Bronchial epithelial cell (primary cell): ENCODE data around the gene NPVF. TPM values are rescaled to one million over a fixed set of nuclear protein-coding genes. Genes with fewer than 3 reads are reported as not detected.

Source experiments
- DNase-seq: peaks from one replicate; pipeline ENCODE4 v3.0.0-alpha.2; 2010; ENCODE audit warnings: low read depth
- FAIRE-seq: peaks from 2 replicates; lab custom pipeline; 2011; peaks lifted over from hg19 to GRCh38; lab: Jason Lieb, UNC
- H3K27me3 ChIP-seq: 2 replicates; pipeline ENCODE4 v1.5.1; 2011; ENCODE audit warnings: low read length; ENCODE audit not compliant: control insufficient read depth, insufficient read depth
- H3K36me3 ChIP-seq: 2 replicates; pipeline ENCODE4 v1.5.1; 2011; ENCODE audit warnings: low read length; ENCODE audit not compliant: control insufficient read depth, insufficient read depth
- H3K4me3 ChIP-seq: 2 replicates; pipeline ENCODE4 v1.5.1; 2011; ENCODE audit warnings: mild to moderate bottlenecking, low read depth, low read length, control low read depth
- total RNA-seq: library from RNA; depleted of rRNA; stranded (reverse); fragments of >200 nt; gene quantifications from 2 replicates; pipeline ENCODE4 v1.2.1, GENCODE V29; 2014
- TF ChIP-seq, protein P1 (sequence below): IDR thresholded peaks from 2 replicates; pipeline ENCODE4 v1.5.1; 2011; ENCODE audit warnings: mild to moderate bottlenecking, moderate library complexity, low read length, control low read depth, inconsistent platforms; ENCODE audit not compliant: insufficient read depth, severe bottlenecking

Gene NPVF, protein sequence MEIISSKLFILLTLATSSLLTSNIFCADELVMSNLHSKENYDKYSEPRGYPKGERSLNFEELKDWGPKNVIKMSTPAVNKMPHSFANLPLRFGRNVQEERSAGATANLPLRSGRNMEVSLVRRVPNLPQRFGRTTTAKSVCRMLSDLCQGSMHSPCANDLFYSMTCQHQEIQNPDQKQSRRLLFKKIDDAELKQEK
- not detected in 2 replicates for total RNA-seq

DNA sequence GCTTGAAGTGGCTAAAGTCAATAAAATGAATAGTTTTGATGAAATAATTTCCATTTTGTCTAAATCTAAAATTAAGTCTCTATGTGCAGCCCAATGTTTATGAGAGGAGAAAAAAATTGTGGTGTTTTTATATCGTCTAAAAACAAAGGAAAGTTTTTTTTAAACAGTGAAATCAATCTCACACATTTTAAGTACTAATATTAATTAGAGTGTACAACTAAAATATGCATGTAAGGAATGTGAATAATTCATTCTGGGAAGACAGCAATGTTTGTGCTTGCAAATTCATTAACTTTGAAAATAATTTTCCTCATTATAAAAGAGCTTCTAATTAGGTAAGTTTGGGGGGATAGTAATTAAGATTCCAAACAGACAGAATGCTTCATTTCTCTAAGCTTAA lies at the start of gene NPVF:
Gene NPVF (minus strand): TSS at position 101 of the 400 bp plus-strand sequence. CDS start 47 bp downstream, at position 54.
- H3K36me3 ChIP-seq, result no peaks in the 10 kb centered on the region
- FAIRE-seq, result no peak
- H3K27me3 ChIP-seq, result no peaks in the 10 kb centered on the region
- TF ChIP-seq, protein P1, sequence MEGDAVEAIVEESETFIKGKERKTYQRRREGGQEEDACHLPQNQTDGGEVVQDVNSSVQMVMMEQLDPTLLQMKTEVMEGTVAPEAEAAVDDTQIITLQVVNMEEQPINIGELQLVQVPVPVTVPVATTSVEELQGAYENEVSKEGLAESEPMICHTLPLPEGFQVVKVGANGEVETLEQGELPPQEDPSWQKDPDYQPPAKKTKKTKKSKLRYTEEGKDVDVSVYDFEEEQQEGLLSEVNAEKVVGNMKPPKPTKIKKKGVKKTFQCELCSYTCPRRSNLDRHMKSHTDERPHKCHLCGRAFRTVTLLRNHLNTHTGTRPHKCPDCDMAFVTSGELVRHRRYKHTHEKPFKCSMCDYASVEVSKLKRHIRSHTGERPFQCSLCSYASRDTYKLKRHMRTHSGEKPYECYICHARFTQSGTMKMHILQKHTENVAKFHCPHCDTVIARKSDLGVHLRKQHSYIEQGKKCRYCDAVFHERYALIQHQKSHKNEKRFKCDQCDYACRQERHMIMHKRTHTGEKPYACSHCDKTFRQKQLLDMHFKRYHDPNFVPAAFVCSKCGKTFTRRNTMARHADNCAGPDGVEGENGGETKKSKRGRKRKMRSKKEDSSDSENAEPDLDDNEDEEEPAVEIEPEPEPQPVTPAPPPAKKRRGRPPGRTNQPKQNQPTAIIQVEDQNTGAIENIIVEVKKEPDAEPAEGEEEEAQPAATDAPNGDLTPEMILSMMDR, result no peak
- H3K4me3 ChIP-seq, result no peak within 1 kb of the TSS
- DNase-seq, result no peak

DNA sequence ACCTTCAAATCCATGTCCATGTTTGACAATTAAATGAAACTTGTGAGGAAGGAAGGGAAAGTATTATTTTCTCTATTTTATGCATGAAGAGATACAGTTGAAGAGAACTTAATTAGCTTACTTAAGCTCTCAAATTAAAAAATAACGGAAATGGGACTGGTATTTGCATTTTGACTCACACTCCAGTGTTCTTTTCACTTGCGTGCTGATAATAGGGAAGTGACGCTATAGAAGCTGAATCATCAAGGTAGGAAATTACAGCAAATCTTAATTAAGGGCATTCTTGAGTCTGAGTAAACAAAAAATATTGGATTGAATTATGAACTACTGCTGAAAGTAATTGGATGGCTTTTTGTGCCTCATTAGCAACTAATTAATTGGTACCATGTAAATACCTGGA lies 44.0 kb upstream of the NPVF start:
- DNase-seq (peak; percentile 67), FAIRE-seq (no peak)
- no peaks in the 10 kb centered on the region for H3K36me3 ChIP-seq
- no peak overlapping the region for H3K4me3 ChIP-seq
- TF ChIP-seq, protein P1, result no peak
- H3K27me3 ChIP-seq, result no peaks in the 10 kb centered on the region

DNA sequence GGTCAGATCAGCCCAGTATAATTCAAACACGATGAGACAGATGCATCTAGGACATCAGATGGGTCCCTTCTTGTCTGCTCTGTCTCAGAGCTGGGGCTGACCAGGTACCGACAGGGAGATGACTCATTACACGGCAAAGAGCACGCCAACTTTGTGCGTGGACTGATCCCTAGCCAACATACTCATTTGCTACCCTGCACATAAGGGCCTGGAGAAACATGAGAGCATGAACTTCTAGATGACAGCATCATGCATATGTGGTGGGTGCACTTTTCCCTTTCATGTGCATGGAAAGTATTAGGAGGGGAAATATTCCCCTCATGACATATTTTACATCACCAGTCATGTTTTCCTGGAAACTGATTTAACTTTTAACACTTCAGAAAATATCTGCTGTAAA lies 35.1 kb upstream of the NPVF start:
- no peak overlapping the region for H3K4me3 ChIP-seq
- H3K36me3 ChIP-seq, result no peaks in the 10 kb centered on the region
- no peaks in the 10 kb centered on the region for H3K27me3 ChIP-seq
- DNase-seq, result peak; percentile 21
- TF ChIP-seq, protein P1, result no peak
- FAIRE-seq, result no peak

DNA sequence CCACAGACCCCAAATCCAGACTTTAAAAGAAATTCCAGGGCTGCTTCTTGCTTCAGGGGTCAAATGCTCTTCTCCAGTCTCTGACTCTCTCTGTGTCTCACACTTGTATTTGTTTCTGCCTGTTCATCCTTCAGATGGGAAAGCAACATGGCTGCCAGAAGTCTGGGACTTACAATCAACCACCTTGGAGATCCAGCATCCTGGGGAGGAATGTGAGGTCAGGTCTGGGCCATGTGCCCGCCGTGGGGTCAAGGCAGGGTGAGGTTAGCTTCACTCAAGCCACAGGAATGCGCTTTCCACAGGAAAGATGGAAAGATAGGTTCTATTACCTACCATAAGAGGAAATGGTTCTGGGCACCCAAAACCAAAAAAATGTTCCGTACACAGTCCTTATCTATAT lies 34.3 kb upstream of the NPVF start:
- Histone ChIP-seq H3K36me3 (no peaks in the 10 kb centered on the region), H3K27me3 (no peaks in the 10 kb centered on the region), H3K4me3 (no peak overlapping the region)
- TF ChIP-seq, protein P1, result no peak
- peak; percentile 26 for DNase-seq
- FAIRE-seq, result no peak

DNA sequence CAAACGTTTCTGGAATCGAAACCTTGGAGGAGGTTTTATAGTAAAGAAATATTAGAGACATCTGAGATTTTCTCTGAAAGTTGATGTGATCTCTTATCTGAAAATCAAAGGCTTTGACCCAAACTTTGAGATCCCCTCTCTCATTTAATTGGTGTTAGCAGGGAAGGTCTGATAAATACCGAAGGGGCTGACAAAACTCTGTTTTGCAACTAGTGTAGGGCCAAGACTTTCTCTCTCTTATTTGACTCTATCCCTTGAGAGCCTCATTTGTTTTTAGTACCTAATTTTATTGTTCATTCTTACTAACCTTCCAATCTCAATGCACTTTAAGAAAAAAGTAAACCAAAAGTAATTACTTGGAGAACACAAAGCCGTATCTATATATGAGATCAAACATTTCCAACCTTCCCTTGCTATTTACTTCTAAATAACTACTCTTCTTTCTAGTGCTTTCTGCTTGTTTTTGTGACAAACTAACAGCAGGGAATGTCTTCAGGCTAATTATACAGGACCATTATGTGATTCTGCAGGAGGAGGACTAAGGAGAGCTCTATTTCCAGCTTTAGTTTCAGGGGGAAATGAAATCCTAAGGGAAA lies 33.4 kb upstream of the NPVF start:
- no peak for DNase-seq
- Histone ChIP-seq H3K4me3 (no peak overlapping the region), H3K27me3 (no peaks in the 10 kb centered on the region), H3K36me3 (no peaks in the 10 kb centered on the region)
- TF ChIP-seq, protein P1, result no peak
- no peak for FAIRE-seq
